Measurements from ENCODE around the gene THSD4. TPM values are rescaled to one million over a fixed set of nuclear protein-coding genes. Genes with fewer than 3 reads are reported as not detected.

THSD4 gene
- total RNA-seq, 1 donor from 2014 or later, result 2.5 TPM

GRCh38 chr15:71686221-71687050 lies 571.2 kb downstream of the THSD4 start:
- Mint-ChIP-seq H3K4me1 (ENCODE audit: low read depth, unreplicated experiment) (peaks cover 11% of the 10 kb centered on the region), H3K27ac (ENCODE audit: unreplicated experiment) (no peak overlapping the region), H3K27me3 (ENCODE audit: low read depth, unreplicated experiment) (no peaks in the 10 kb centered on the region), H3K9me3 (ENCODE audit: unreplicated experiment) (peaks cover 3% of the 10 kb centered on the region), H3K36me3 (ENCODE audit: low read depth, unreplicated experiment) (peaks cover 1% of the 10 kb centered on the region), H3K4me3 (ENCODE audit: unreplicated experiment) (no peak overlapping the region)
- Histone ChIP-seq H3K9me3 (ENCODE audit: insufficient read depth, low read depth, low read length) (no peaks in the 10 kb centered on the region), H3K79me2 (ENCODE audit: insufficient read depth, low read length) (no peaks in the 10 kb centered on the region), H3K4me3 (ENCODE audit: insufficient read depth, low read depth, low read length) (no peak overlapping the region), H2AFZ (ENCODE audit: low read depth, low read length) (no peak overlapping the region), H3K4me2 (ENCODE audit: low read length) (no peak overlapping the region), H3K27ac (ENCODE audit: low read depth, low read length) (no peak overlapping the region), H3K36me3 (ENCODE audit: insufficient read depth, low read length) (no peaks in the 10 kb centered on the region), H4K20me1 (ENCODE audit: insufficient read depth, low read length) (no peaks in the 10 kb centered on the region), H3K9ac (ENCODE audit: low read length) (no peak overlapping the region), H3K4me1 (ENCODE audit: insufficient read depth, low read length) (peaks cover 16% of the 10 kb centered on the region), H3K27me3 (ENCODE audit: insufficient read depth, low read length) (no peaks in the 10 kb centered on the region)
- FAIRE-seq (peak; percentile 52), DNase-seq (ENCODE audit: low read depth) (no peak)
- no peak for TF ChIP-seq EZH2 (IDR thresholded peaks at IDR 0.05; ENCODE audit: insufficient read depth, low read length)
- TF ChIP-seq, protein P1, sequence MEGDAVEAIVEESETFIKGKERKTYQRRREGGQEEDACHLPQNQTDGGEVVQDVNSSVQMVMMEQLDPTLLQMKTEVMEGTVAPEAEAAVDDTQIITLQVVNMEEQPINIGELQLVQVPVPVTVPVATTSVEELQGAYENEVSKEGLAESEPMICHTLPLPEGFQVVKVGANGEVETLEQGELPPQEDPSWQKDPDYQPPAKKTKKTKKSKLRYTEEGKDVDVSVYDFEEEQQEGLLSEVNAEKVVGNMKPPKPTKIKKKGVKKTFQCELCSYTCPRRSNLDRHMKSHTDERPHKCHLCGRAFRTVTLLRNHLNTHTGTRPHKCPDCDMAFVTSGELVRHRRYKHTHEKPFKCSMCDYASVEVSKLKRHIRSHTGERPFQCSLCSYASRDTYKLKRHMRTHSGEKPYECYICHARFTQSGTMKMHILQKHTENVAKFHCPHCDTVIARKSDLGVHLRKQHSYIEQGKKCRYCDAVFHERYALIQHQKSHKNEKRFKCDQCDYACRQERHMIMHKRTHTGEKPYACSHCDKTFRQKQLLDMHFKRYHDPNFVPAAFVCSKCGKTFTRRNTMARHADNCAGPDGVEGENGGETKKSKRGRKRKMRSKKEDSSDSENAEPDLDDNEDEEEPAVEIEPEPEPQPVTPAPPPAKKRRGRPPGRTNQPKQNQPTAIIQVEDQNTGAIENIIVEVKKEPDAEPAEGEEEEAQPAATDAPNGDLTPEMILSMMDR (IDR thresholded peaks at IDR 0.05; ENCODE audit: insufficient read depth, low read depth, low read length), result no peak

GRCh38 chr15:71687902-71688508 lies 572.7 kb downstream of the THSD4 start:
- no peak for TF ChIP-seq EZH2 (IDR thresholded peaks at IDR 0.05; ENCODE audit: insufficient read depth, low read length)
- TF ChIP-seq, protein P1 (IDR thresholded peaks at IDR 0.05; ENCODE audit: insufficient read depth, low read depth, low read length), result no peak
- no peaks in the 10 kb centered on the region for H4K20me1 ChIP-seq (ENCODE audit: insufficient read depth, low read length)
- no peaks in the 10 kb centered on the region for H3K79me2 ChIP-seq (ENCODE audit: insufficient read depth, low read length)
- Mint-ChIP-seq H3K27ac (ENCODE audit: unreplicated experiment) (no peak overlapping the region), H3K27me3 (ENCODE audit: low read depth, unreplicated experiment) (no peaks in the 10 kb centered on the region), H3K36me3 (ENCODE audit: low read depth, unreplicated experiment) (peaks cover 1% of the 10 kb centered on the region), H3K9me3 (ENCODE audit: unreplicated experiment) (peaks cover 3% of the 10 kb centered on the region), H3K4me1 (ENCODE audit: low read depth, unreplicated experiment) (peaks cover 25% of the 10 kb centered on the region), H3K4me3 (ENCODE audit: unreplicated experiment) (no peak overlapping the region)
- H3K27me3 ChIP-seq (ENCODE audit: insufficient read depth, low read length), result no peaks in the 10 kb centered on the region
- peaks cover 28% of the 10 kb centered on the region for H3K4me1 ChIP-seq (ENCODE audit: insufficient read depth, low read length)
- H3K4me2 ChIP-seq (ENCODE audit: low read length), result peak overlapping the region; percentile 0
- DNase-seq (ENCODE audit: low read depth) (peak; percentile 85), FAIRE-seq (no peak)
- no peak overlapping the region for H3K27ac ChIP-seq (ENCODE audit: low read depth, low read length)
- H3K4me3 ChIP-seq (ENCODE audit: insufficient read depth, low read depth, low read length), result no peak overlapping the region
- H3K36me3 ChIP-seq (ENCODE audit: insufficient read depth, low read length), result no peaks in the 10 kb centered on the region
- H3K9me3 ChIP-seq (ENCODE audit: insufficient read depth, low read depth, low read length), result no peaks in the 10 kb centered on the region
- H3K9ac ChIP-seq (ENCODE audit: low read length), result no peak overlapping the region
- H2AFZ ChIP-seq (ENCODE audit: low read depth, low read length), result no peak overlapping the region
